Measurements from ENCODE around the gene TMEM259. TPM values are rescaled to one million over a fixed set of nuclear protein-coding genes. Genes with fewer than 3 reads are reported as not detected.

Gene TMEM259
- total RNA-seq, 2 donors from 2014 or later, result 183 to 267 TPM

GRCh38 chr19:979318-979741, 41.6 kb downstream of the TMEM259 start:
- no peak for TF ChIP-seq CTCF (IDR thresholded peaks at IDR 0.05)
- Histone ChIP-seq H3K4me1 (ENCODE audit: control insufficient read depth in 1 of 2, low read depth in 2 of 2) (peaks cover 6 to 18% of the 10 kb centered on the region in 2 donors), H3K4me3 (no peak overlapping the region), H3K27ac (no peak overlapping the region), H3K9me3 (no peaks in the 10 kb centered on the region), H3K36me3 (no peaks in the 10 kb centered on the region), H3K27me3 (replicated peaks; ENCODE audit: insufficient read depth) (no peaks in the 10 kb centered on the region)
- ATAC-seq (ENCODE audit: insufficient number of reproducible peaks, low FRiP score, low read depth), result no peak
- no peak for DNase-seq (ENCODE audit: low spot score)

GRCh38 chr19:977058-977464, 43.9 kb downstream of the TMEM259 start:
- Histone ChIP-seq H3K27ac (no peak overlapping the region), H3K27me3 (replicated peaks; ENCODE audit: insufficient read depth) (no peaks in the 10 kb centered on the region), H3K4me1 (ENCODE audit: control insufficient read depth in 1 of 2, low read depth in 2 of 2) (no peaks in the 10 kb centered on the region), H3K36me3 (no peaks in the 10 kb centered on the region), H3K9me3 (no peaks in the 10 kb centered on the region), H3K4me3 (no peak overlapping the region)
- ATAC-seq (ENCODE audit: insufficient number of reproducible peaks, low FRiP score, low read depth), result no peak
- no peak for TF ChIP-seq CTCF (IDR thresholded peaks at IDR 0.05)
- DNase-seq (ENCODE audit: low spot score), result no peak

GRCh38 chr19:976476-976875, 44.4 kb downstream of the TMEM259 start:
- Histone ChIP-seq H3K9me3 (no peaks in the 10 kb centered on the region), H3K4me1 (ENCODE audit: control insufficient read depth in 1 of 2, low read depth in 2 of 2) (no peaks in the 10 kb centered on the region), H3K4me3 (no peak overlapping the region), H3K27me3 (replicated peaks; ENCODE audit: insufficient read depth) (no peaks in the 10 kb centered on the region), H3K27ac (no peak overlapping the region), H3K36me3 (peaks cover 4% of the 10 kb centered on the region)
- DNase-seq (ENCODE audit: low spot score) (no peak), ATAC-seq (ENCODE audit: insufficient number of reproducible peaks, low FRiP score, low read depth) (no peak)
- no peak for TF ChIP-seq CTCF (IDR thresholded peaks at IDR 0.05)

GRCh38 chr19:974564-975257, 46.2 kb downstream of the TMEM259 start:
- DNase-seq (ENCODE audit: low spot score) (no peak), ATAC-seq (ENCODE audit: insufficient number of reproducible peaks, low FRiP score, low read depth) (no peak)
- Histone ChIP-seq H3K36me3 (peaks cover 10% of the 10 kb centered on the region), H3K9me3 (peaks cover 4% of the 10 kb centered on the region), H3K27ac (no peak overlapping the region), H3K4me1 (ENCODE audit: control insufficient read depth in 1 of 2, low read depth in 2 of 2) (no peaks in the 10 kb centered on the region), H3K4me3 (no peak overlapping the region), H3K27me3 (replicated peaks; ENCODE audit: insufficient read depth) (no peaks in the 10 kb centered on the region)
- TF ChIP-seq CTCF (IDR thresholded peaks at IDR 0.05), result no peak

- no peak for TF ChIP-seq CTCF (IDR thresholded peaks at IDR 0.05)
- H3K9me3 ChIP-seq, result peaks cover 4% of the 10 kb centered on the region
- H3K4me1 ChIP-seq (ENCODE audit: control insufficient read depth in 1 of 2, low read depth in 2 of 2), result no peaks in the 10 kb centered on the region
- no peak overlapping the region for H3K27ac ChIP-seq
- ATAC-seq (ENCODE audit: insufficient number of reproducible peaks, low FRiP score, low read depth) (no peak), DNase-seq (ENCODE audit: low spot score) (no peak)
- no peaks in the 10 kb centered on the region for H3K27me3 ChIP-seq (replicated peaks; ENCODE audit: insufficient read depth)
- peaks cover 10% of the 10 kb centered on the region for H3K36me3 ChIP-seq
- no peak overlapping the region for H3K4me3 ChIP-seq
Measured at GRCh38 chr19:973726-974563, 47.0 kb downstream of the TMEM259 start.

Data from thoracic aorta (tissue), 2 donors.